LHCN-M2 (cell line): ENCODE results near the gene PPP1R12C. TPM values are rescaled to one million over a fixed set of nuclear protein-coding genes. Genes with fewer than 3 reads are reported as not detected.
A peak's percentile ranks its signal among the peaks of the same experiment; 100 is the strongest.

Source experiments
- DNase-seq: peaks from one replicate; pipeline ENCODE4 v3.0.0-alpha.2; 2012; ENCODE audit warnings: low read depth
- total RNA-seq: library from RNA; depleted of rRNA; stranded (reverse); fragments of >200 nt; gene quantifications from 2 replicates; pipeline ENCODE4 v1.2.3, GENCODE V29; 2014

The PPP1R12C gene
- total RNA-seq, 1 experiment from 2014 or later: 90.4 TPM

GRCh38 chr19:55091126-55091910 is 26.1 kb downstream of the PPP1R12C start:
- no peak for DNase-seq

GRCh38 chr19:55090564-55090963 is 26.9 kb downstream of the PPP1R12C start:
- no peak for DNase-seq

DNA sequence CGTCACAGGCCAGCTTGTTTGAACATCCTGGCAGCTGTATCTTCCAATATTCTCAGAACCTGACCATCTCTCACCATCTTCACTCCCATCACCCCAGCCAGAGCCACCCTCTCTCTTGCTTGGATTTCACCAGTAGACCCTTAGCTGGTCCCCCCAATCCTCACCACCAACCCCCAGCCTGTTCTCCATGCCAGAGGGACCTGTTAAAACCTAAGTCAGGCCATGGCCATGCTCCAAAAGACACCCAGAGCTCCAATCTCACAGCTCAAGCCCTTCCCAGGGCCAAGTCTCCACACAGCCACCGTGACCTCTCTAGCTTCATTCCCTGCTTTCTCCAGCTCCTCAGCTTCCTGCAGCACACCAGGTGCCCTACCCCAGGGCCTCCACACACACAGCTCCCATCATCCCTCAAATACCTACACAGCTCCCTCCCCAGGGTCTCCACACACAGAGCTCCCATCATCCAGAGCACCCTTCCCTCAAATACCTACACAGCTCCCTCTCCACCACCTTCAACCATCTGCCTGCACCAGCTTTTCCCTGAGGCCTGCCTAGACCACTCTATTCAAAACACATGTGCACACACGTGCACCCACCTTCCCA is 28.0 kb downstream of the PPP1R12C start:
- no peak for DNase-seq

GRCh38 chr19:55088543-55089341 is 28.7 kb downstream of the PPP1R12C start:
- DNase-seq: peak; percentile 52

DNA sequence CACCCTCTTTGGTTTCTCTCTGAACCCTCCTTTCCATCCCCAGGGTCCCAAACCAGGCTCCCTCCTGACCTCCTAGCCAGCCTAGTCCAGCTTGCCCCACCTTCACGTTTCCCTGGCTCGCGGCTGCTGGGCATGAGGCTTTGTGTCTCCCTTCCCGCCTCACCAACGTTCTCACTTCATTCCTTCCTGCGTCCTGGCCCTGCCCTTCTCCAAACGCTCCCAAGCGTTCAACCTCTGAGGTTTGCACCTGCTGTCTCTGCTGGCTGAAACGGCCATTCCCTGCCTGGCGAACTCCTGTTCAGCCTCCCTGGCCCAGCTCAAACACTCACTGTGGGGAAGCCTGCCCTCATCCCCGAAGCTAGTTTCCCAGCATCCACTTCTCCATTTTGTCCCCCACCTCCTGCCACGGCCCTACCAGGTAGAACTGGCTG is 29.4 kb downstream of the PPP1R12C start:
- DNase-seq: no peak

DNA sequence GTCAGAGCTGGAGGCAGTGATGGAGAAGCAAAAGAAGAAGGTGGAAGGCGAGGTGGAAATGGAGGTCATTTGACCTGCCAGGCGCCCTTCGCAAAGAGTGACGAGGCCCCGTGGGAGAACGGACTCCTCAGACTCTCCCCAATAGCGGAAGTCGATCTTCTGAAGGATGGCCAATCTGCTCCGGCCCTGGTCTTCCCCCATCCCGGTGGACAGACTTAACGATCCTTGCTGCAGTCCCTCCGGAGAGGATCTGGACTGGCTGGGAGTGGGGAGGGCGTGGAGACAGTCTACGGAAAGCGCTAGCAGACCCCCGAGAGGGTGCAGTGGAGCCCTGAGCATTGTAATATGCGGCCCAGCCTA is 29.9 kb downstream of the PPP1R12C start:
- DNase-seq: no peak

- peak; percentile 87 for DNase-seq
These were observed 30.5 kb downstream of the PPP1R12C start for GRCh38 chr19:55086730-55087541.

GRCh38 chr19:55085923-55086715 is 31.3 kb downstream of the PPP1R12C start:
- DNase-seq: no peak

DNA sequence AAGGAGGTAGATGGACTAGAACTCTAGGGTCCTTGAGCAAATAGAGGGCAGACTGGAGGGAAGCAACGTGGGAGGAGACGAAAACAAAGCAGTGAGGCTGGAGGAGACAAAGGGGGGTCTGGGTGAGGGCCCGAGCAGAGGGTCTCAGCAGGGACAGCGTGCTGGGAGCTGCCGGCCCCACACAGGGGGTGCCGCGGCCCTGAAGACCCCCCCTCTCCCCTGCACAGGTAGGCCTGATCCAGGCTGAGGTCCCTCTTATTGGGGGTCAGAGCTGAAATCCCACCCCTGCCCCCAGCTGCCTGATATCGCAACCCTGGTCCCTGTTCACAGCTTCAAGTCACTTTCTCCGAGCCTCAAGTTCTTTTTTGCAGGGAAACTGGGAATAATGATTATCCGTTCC is 33.0 kb downstream of the PPP1R12C start:
- DNase-seq: no peak

- DNase-seq: no peak
These were observed 34.2 kb downstream of the PPP1R12C start for GRCh38 chr19:55083004-55083850.

DNA sequence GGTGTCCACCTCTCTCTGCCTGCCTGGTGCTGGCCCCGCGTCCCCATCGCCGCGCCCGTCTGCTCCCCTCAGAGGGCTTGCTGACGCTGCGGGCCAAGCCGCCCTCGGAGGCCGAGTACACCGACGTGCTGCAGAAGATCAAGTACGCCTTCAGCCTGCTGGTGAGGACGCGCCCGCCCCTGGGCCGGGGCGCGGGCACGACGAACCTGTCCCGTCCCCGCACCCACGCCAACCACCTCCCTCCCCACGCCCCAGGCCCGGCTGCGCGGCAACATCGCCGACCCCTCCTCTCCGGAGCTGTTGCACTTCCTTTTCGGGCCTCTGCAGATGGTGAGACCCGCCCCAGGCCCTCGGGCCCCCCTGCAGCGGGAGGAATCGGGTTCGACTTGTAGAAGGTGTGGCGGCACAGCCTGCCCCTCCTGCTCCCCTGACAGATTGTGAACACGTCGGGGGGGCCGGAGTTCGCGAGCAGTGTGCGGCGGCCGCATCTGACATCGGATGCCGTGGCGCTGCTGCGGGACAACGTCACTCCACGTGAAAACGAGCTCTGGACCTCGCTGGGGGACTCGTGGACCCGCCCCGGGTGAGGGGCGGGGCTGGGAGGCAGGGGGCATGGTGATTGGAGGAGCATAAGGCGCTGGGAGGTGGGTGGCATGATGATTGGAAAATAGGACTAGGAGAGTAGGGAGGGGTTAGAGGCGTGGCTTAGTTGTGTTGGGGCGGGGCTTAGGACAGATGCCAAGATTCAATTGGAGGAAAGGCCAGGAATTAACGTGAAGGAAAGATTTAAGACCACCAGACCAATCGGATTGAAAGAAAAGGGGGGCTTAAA is 35.2 kb downstream of the PPP1R12C start:
- DNase-seq: peak; percentile 43

- DNase-seq: no peak
These were observed 35.7 kb downstream of the PPP1R12C start for GRCh38 chr19:55081770-55082019.

GRCh38 chr19:55080968-55081769 is 36.3 kb downstream of the PPP1R12C start:
- peak; percentile 48 for DNase-seq

GRCh38 chr19:55080121-55080967 is 37.1 kb downstream of the PPP1R12C start:
- DNase-seq: peak; percentile 41

- no peak for DNase-seq
These were observed 37.9 kb downstream of the PPP1R12C start for GRCh38 chr19:55079400-55080038.

DNA sequence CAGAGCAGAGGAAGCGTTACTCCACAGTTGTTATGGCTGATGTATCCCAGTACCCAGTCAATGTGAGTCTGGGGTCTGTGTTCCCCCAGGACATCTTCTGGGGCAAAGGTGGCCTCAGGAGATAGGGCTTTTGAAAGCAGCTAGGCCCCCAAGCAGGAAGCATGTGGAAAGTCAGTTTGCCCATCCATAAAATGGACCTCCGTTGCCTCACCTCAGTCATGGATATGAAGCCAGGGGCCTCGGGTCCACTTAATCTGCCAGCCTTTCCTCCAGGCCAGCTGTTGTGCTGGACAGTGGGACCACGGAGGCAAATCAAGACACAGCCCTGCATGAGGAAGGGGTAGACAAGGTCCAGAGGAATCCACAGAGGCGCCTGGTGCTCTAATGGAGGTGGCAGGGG is 38.4 kb downstream of the PPP1R12C start:
- DNase-seq: no peak

GRCh38 chr19:55077106-55077505 is 40.3 kb downstream of the PPP1R12C start:
- DNase-seq: no peak
